ENCODE results near the gene ABCG2.

DNA sequence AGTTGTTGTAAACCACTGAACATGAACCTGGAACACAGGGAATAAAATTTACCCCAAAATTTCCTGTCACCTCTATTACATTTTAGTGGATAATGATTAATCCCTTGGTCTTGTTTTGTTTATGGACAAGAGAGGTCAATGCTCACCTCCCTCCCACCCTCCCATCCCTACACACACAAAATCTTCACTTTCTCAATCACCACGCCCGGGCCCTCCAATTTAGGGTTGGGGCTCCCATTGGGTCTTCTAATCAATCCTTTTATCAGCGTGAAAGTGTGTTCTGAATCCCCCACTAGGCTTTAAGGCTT, 23.1 kb downstream of the ABCG2 start:
- TF ChIP-seq POLR2AphosphoS5 (IDR thresholded peaks at IDR 0.05), result no peak
- TF ChIP-seq, protein P1, sequence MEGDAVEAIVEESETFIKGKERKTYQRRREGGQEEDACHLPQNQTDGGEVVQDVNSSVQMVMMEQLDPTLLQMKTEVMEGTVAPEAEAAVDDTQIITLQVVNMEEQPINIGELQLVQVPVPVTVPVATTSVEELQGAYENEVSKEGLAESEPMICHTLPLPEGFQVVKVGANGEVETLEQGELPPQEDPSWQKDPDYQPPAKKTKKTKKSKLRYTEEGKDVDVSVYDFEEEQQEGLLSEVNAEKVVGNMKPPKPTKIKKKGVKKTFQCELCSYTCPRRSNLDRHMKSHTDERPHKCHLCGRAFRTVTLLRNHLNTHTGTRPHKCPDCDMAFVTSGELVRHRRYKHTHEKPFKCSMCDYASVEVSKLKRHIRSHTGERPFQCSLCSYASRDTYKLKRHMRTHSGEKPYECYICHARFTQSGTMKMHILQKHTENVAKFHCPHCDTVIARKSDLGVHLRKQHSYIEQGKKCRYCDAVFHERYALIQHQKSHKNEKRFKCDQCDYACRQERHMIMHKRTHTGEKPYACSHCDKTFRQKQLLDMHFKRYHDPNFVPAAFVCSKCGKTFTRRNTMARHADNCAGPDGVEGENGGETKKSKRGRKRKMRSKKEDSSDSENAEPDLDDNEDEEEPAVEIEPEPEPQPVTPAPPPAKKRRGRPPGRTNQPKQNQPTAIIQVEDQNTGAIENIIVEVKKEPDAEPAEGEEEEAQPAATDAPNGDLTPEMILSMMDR (IDR thresholded peaks at IDR 0.05), result no peak
- TF ChIP-seq POLR2A (IDR thresholded peaks at IDR 0.05), result no peak

Data from prostate gland (tissue), 2 donors.